Neural progenitor cell (in vitro differentiated cells): ENCODE results near the gene BHLHA15.

ENCODE experiments used
- CTCF ChIP-seq: fragments of 200-600 bp; sonication (generic); IDR thresholded peaks from 2 replicates; pipeline ENCODE4 v1.5.1; 2017; ENCODE audit warnings: antibody characterized with exemption, mild to moderate bottlenecking
- EZH2 ChIP-seq: fragments of 200-600 bp; sonication (generic); IDR thresholded peaks from 2 replicates; pipeline ENCODE4 v1.6.1; 2017; ENCODE audit warnings: antibody characterized with exemption, mild to moderate bottlenecking, moderate library complexity

DNA sequence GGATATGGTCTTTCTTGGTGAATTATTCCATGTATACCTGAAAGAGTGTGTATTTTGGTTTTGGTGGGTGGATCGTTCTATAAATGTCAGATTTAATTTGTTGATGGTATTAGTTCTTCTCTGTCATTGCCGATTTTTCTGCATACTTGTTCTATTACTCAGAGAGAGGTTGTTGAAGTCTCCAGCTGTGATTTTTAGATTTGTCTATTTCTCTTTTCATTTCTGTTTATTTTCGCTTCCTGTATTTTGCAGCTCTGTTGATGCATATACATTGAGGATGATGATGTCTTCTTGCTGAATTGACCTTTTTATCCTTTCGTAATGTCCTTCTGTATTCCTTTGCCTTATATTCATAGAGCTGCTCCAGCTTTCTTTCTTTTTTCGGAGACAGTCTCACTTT lies 12.1 kb upstream of the BHLHA15 start:
- TF ChIP-seq CTCF (no peak), EZH2 (no peak)
